Upper lobe of left lung (tissue), 6 donors: Measurements from ENCODE around the gene MS4A3. TPM values are rescaled to one million over a fixed set of nuclear protein-coding genes. Genes with fewer than 3 reads are reported as not detected.

Experiments
- ATAC-seq, 2 donors: fragments of 200-7000 bp; cut with Tn5 transposase; one replicate each; pipeline ENCODE4 v1.9.1; 2022; ENCODE audit warnings: mild to moderate bottlenecking in 2 of 2, moderate library complexity in 2 of 2; ENCODE audit not compliant: low FRiP score in 2 of 2
- DNase-seq, 2 donors: peaks; one replicate each; pipeline ENCODE4 v3.0.0-alpha.2; 2019 to 2020
- H3K27ac ChIP-seq, 4 donors: fragments of 200-600 bp; sonication (generic); one replicate each; pipeline ENCODE4 v1.5.1; 2016 to 2019
- H3K27me3 ChIP-seq, 4 donors: fragments of 200-600 bp; sonication (generic); one replicate each; pipeline ENCODE4 v1.5.1; 2017 to 2019
- H3K36me3 ChIP-seq, 4 donors: fragments of 200-600 bp; sonication (generic); one replicate each; pipeline ENCODE4 v1.5.1; 2016 to 2019
- H3K4me1 ChIP-seq, 4 donors: fragments of 200-600 bp; sonication (generic); one replicate each; pipeline ENCODE4 v1.5.1; 2018 to 2019
- H3K4me3 ChIP-seq, 4 donors: fragments of 200-600 bp; sonication (generic); one replicate each; pipeline ENCODE4 v1.5.1; 2017 to 2019; ENCODE audit warnings: mild to moderate bottlenecking in 2 of 4, moderate library complexity in 1 of 4
- H3K9me3 ChIP-seq, 4 donors: fragments of 200-600 bp; sonication (generic); one replicate each; pipeline ENCODE4 v1.5.1; 2018 to 2019
- CTCF ChIP-seq, 6 experiments: fragments of 450-650 bp in 4 of 6; fragments of 200-600 bp in 2 of 6; sonication (generic) in 2 of 6; IDR thresholded peaks; one replicate each; pipeline ENCODE4 v1.5.1; 2016 to 2019; ENCODE audit warnings: antibody characterized with exemption in 6 of 6
- EP300 ChIP-seq, 4 donors: sonication (generic); formaldehyde crosslinking; IDR thresholded peaks; one replicate each; pipeline ENCODE4 v1.5.1; 2017; ENCODE audit warnings: antibody characterized with exemption in 4 of 4, control low read depth in 2 of 4
- POLR2A ChIP-seq, 4 donors: fragments of 450-650 bp; IDR thresholded peaks; one replicate each; pipeline ENCODE4 v1.5.1; 2016 to 2017; ENCODE audit warnings: antibody characterized with exemption in 4 of 4, mild to moderate bottlenecking in 2 of 4
- POLR2AphosphoS5 ChIP-seq, 2 donors: sonication (generic); formaldehyde crosslinking; IDR thresholded peaks; one replicate each; pipeline ENCODE4 v1.5.1; 2017; ENCODE audit warnings: antibody characterized with exemption in 2 of 2
- WGBS, 2 donors: methylation state at CpG; one replicate each; pipeline ENCODE4 v1.1.5; 2017 to 2018; 5-methylcytosine and 5-hydroxymethylcytosine counted together
- total RNA-seq, 6 donors: library from RNA; depleted of rRNA in 4 of 6; stranded (reverse); fragments of >200 nt in 4 of 6; gene quantifications; one replicate each; pipeline versions ENCODE4 v1.1.0 to v1.2.1, GENCODE V29; 2016 to 2021
- donor health status: DM: no; HTN: no; CAD: no; lungs with moderate emphysema.
- donor health status: DM: no; HTN: yes; CAD: no; lungs with severe emphysema.

The MS4A3 gene
- total RNA-seq, 6 donors from 2014 or later = 0.46 to 1.1 TPM; not detected in 4

GRCh38 chr11:60078745-60079144 is 22.3 kb downstream of the MS4A3 start:
- no peak overlapping the region for H3K27ac ChIP-seq
- no peak for ATAC-seq
- 66 to 67% methylated on average over 4 of the region's 4 CpGs for WGBS, 2 donors
- no peak for DNase-seq
- no peaks in the 10 kb centered on the region for H3K27me3 ChIP-seq
- H3K9me3 ChIP-seq = no peaks in the 10 kb centered on the region
- no peaks in the 10 kb centered on the region for H3K4me1 ChIP-seq
- no peaks in the 10 kb centered on the region for H3K36me3 ChIP-seq
- no peak overlapping the region for H3K4me3 ChIP-seq
- TF ChIP-seq POLR2AphosphoS5 (IDR thresholded peaks at IDR 0.05) = no peak
- TF ChIP-seq CTCF (IDR thresholded peaks at IDR 0.05) = no peak
- no peak for TF ChIP-seq POLR2A (IDR thresholded peaks at IDR 0.05)
- TF ChIP-seq EP300 (IDR thresholded peaks at IDR 0.05) = no peak

GRCh38 chr11:60080535-60080934 is 24.1 kb downstream of the MS4A3 start:
- 68% methylated on average over 3 of the region's 3 CpGs for WGBS, 2 donors
- DNase-seq = no peak
- H3K36me3 ChIP-seq = no peaks in the 10 kb centered on the region
- ATAC-seq = no peak
- H3K27me3 ChIP-seq = no peaks in the 10 kb centered on the region
- no peaks in the 10 kb centered on the region for H3K9me3 ChIP-seq
- H3K4me3 ChIP-seq = no peak overlapping the region
- H3K4me1 ChIP-seq = no peaks in the 10 kb centered on the region
- TF ChIP-seq POLR2A (IDR thresholded peaks at IDR 0.05) (no peak), EP300 (IDR thresholded peaks at IDR 0.05) (no peak)
- no peak overlapping the region for H3K27ac ChIP-seq

GRCh38 chr11:60084631-60085273 is 28.3 kb downstream of the MS4A3 start:
- TF ChIP-seq CTCF (IDR thresholded peaks at IDR 0.05) (no peak), EP300 (IDR thresholded peaks at IDR 0.05) (no peak), POLR2AphosphoS5 (IDR thresholded peaks at IDR 0.05) (no peak), POLR2A (IDR thresholded peaks at IDR 0.05) (no peak)
- Histone ChIP-seq H3K36me3 (no peaks in the 10 kb centered on the region), H3K9me3 (no peaks in the 10 kb centered on the region), H3K27me3 (no peaks in the 10 kb centered on the region), H3K27ac (no peak overlapping the region), H3K4me1 (no peaks in the 10 kb centered on the region), H3K4me3 (no peak overlapping the region)
- no peak for ATAC-seq
- no peak for DNase-seq
- 65 to 81% methylated on average over 3 of the region's 3 CpGs for WGBS, 2 donors

DNA sequence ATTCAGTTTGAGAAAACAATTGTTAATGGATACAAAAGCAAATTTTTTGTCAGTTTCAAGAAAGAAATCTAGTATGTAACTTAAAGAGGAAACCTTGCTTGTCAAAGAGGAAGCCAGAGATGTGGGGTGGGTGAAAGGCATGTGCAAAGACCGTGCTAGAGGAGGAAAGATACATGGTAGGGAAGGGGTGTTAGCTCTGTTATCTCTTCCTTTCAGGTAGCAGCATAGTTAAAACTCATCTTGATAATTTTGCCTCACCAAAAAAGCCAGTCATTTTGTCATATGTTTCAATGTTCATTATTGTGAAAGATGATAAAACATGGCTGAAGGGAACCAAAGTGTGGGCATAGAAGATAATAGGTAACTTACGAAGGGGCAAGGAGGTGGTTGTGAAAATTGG is 29.4 kb downstream of the MS4A3 start:
- TF ChIP-seq EP300 (IDR thresholded peaks at IDR 0.05) (no peak), CTCF (IDR thresholded peaks at IDR 0.05) (no peak), POLR2A (IDR thresholded peaks at IDR 0.05) (no peak), POLR2AphosphoS5 (IDR thresholded peaks at IDR 0.05) (no peak)
- ATAC-seq (no peak), DNase-seq (no peak)
- Histone ChIP-seq H3K4me1 (no peaks in the 10 kb centered on the region), H3K36me3 (no peaks in the 10 kb centered on the region), H3K27me3 (no peaks in the 10 kb centered on the region), H3K27ac (no peak overlapping the region), H3K9me3 (no peaks in the 10 kb centered on the region), H3K4me3 (no peak overlapping the region)
- WGBS, 2 donors = 61 to 71% methylated on average over 2 of the region's 2 CpGs

DNA sequence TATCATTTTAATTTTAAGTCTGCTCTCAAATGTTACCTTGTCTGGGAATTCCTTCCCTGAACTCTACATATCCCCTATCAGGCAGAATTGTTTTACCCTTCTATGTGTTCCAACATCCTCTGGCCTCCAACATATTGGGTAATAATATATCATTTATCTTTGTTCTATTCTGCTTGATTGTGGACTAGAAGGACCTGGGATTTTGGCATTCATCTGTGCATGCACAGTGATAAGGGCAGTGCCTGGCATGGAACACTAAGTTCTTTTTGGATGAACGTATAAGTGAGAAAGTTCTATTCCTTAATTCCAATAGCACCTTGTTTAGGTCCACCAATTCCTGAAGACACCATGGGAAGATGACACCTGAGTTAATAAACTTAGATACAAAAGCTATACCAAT is 30.8 kb downstream of the MS4A3 start:
- Histone ChIP-seq H3K27ac (no peak overlapping the region), H3K36me3 (no peaks in the 10 kb centered on the region), H3K4me1 (no peaks in the 10 kb centered on the region), H3K9me3 (no peaks in the 10 kb centered on the region), H3K4me3 (no peak overlapping the region), H3K27me3 (no peaks in the 10 kb centered on the region)
- ATAC-seq (no peak), DNase-seq (no peak)
- TF ChIP-seq POLR2AphosphoS5 (IDR thresholded peaks at IDR 0.05) (no peak), POLR2A (IDR thresholded peaks at IDR 0.05) (no peak), EP300 (IDR thresholded peaks at IDR 0.05) (no peak), CTCF (IDR thresholded peaks at IDR 0.05) (no peak)
- WGBS, 2 donors = 82 to 91% methylated on average over 1 of the region's 1 CpG
